IMR-90 (cell line): ENCODE results near the gene UBE3B. TPM values are rescaled to one million over a fixed set of nuclear protein-coding genes. Genes with fewer than 3 reads are reported as not detected.
A peak's percentile ranks its signal among the peaks of the same experiment; 100 is the strongest.

Experiments used
- ATAC-seq: fragments of 200-7000 bp; cut with Tn5 transposase; 2 replicates; pipeline ENCODE4 v1.9.1; 2020; ENCODE audit warnings: low read depth, mild to moderate bottlenecking, moderate library complexity
- BruUV-seq: library from RNA; stranded (reverse); fragments of 400-500 nt; replicated peaks from 2 replicates; lab custom pipeline; 2021; lab: Mats Ljungman, UMichigan
- CTCF ChIA-PET: fragments of 300-600 bp; formaldehyde crosslinking; extraction: SDS; loops from one replicate; lab custom pipeline; 2021; ENCODE audit warnings: antibody characterized with exemption; lab: Yijun Ruan, JAX
- POLR2A ChIA-PET: fragments of 300-600 bp; sonication (Branson Sonifier 250); formaldehyde crosslinking; loops from one replicate; lab custom pipeline; 2022; ENCODE audit warnings: antibody characterized with exemption; ENCODE audit not compliant: unreplicated experiment; lab: Charles Lee
- DNase-seq: peaks from one replicate; pipeline ENCODE4 v3.0.0; 2013
- H2AFZ ChIP-seq: replicated peaks from 2 replicates; pipeline ENCODE3; 2013; ENCODE audit warnings: low read length, mild to moderate bottlenecking; ENCODE audit not compliant: poor library complexity
- H2AK5ac ChIP-seq: 2 replicates; pipeline ENCODE4 v1.6.1; 2013; ENCODE audit warnings: low read depth, low read length, inconsistent platforms
- H2AK9ac ChIP-seq: replicated peaks from 2 replicates; pipeline ENCODE3; 2013; ENCODE audit warnings: mild to moderate bottlenecking, low read depth, low read length, moderate library complexity; ENCODE audit not compliant: poor library complexity
- H2BK120ac ChIP-seq: 2 replicates; pipeline ENCODE4 v1.6.1; 2013; ENCODE audit warnings: low read depth, low read length, inconsistent platforms
- H2BK15ac ChIP-seq: 3 replicates; pipeline ENCODE4 v1.6.1; 2013; ENCODE audit warnings: low read depth, low read length, inconsistent platforms
- H2BK20ac ChIP-seq: 2 replicates; pipeline ENCODE4 v1.6.1; 2013; ENCODE audit warnings: low read depth, mild to moderate bottlenecking, inconsistent platforms, low read length, moderate library complexity
- H2BK5ac ChIP-seq: 2 replicates; pipeline ENCODE4 v1.6.1; 2013; ENCODE audit warnings: mild to moderate bottlenecking, low read depth, low read length, inconsistent platforms; ENCODE audit not compliant: poor library complexity, severe bottlenecking
- H3K14ac ChIP-seq: replicated peaks from 2 replicates; pipeline ENCODE4 v1.6.1; 2013; ENCODE audit warnings: low read depth, low read length, inconsistent platforms
- H3K18ac ChIP-seq: 2 replicates; pipeline ENCODE4 v1.6.1; 2013; ENCODE audit warnings: low read depth, low read length, control low read depth
- H3K23ac ChIP-seq: 2 replicates; pipeline ENCODE4 v1.6.1; 2013; ENCODE audit warnings: low read depth, low read length, inconsistent platforms
- H3K27ac ChIP-seq: 2 replicates; pipeline ENCODE4 v1.5.1; 2013; ENCODE audit warnings: mild to moderate bottlenecking, control low read depth, low read length; ENCODE audit not compliant: insufficient read depth
- H3K27me3 ChIP-seq: 2 replicates; pipeline ENCODE4 v1.6.1; 2013; ENCODE audit warnings: low read length; ENCODE audit not compliant: control insufficient read depth, insufficient read depth
- H3K36me3 ChIP-seq: 2 replicates; pipeline ENCODE4 v1.6.1; 2013; ENCODE audit warnings: low read length, mixed read lengths; ENCODE audit not compliant: control insufficient read depth, insufficient read depth
- H3K4ac ChIP-seq: 2 replicates; pipeline ENCODE4 v1.6.1; 2013; ENCODE audit warnings: low read depth, low read length, inconsistent platforms
- H3K4me1 ChIP-seq: 2 replicates; pipeline ENCODE4 v1.6.1; 2013; ENCODE audit warnings: low read length, mixed read lengths; ENCODE audit not compliant: control insufficient read depth, insufficient read depth
- H3K4me2 ChIP-seq: 2 replicates; pipeline ENCODE4 v1.6.1; 2013; ENCODE audit warnings: low read depth, mild to moderate bottlenecking, control low read depth, low read length, moderate library complexity
- H3K4me3 ChIP-seq: 2 replicates; pipeline ENCODE4 v1.5.1; 2013; ENCODE audit warnings: low read depth, mild to moderate bottlenecking, control low read depth, low read length, moderate library complexity; ENCODE audit not compliant: insufficient read depth
- H3K56ac ChIP-seq: 2 replicates; pipeline ENCODE4 v1.6.1; 2013; ENCODE audit warnings: low read length, inconsistent platforms; ENCODE audit not compliant: insufficient read depth; ENCODE audit errors: extremely low read depth
- H3K79me1 ChIP-seq, 2 experiments: 2 replicates each; pipeline ENCODE4 v1.6.1; 2013; ENCODE audit warnings: low read length in 2 of 2, inconsistent platforms in 1 of 2, low read depth in 1 of 2
- H3K9ac ChIP-seq: 2 replicates; pipeline ENCODE4 v1.6.1; 2013; ENCODE audit warnings: low read depth, low read length, control low read depth
- H3K9me1 ChIP-seq: 2 replicates; pipeline ENCODE4 v1.6.1; 2013; ENCODE audit warnings: low read length, inconsistent platforms; ENCODE audit not compliant: insufficient read depth
- H3K9me3 ChIP-seq: 2 replicates; pipeline ENCODE4 v1.6.1; 2013; ENCODE audit warnings: low read length; ENCODE audit not compliant: control insufficient read depth, insufficient read depth
- H4K20me1 ChIP-seq: 2 replicates; pipeline ENCODE4 v1.6.1; 2013; ENCODE audit warnings: low read length, inconsistent platforms; ENCODE audit not compliant: insufficient read depth
- H4K5ac ChIP-seq: 2 replicates; pipeline ENCODE4 v1.6.1; 2013; ENCODE audit warnings: mild to moderate bottlenecking, low read depth, low read length, control low read depth
- H4K8ac ChIP-seq, 2 experiments: 2 replicates each; pipeline ENCODE4 v1.6.1; 2013; ENCODE audit warnings: low read depth in 2 of 2, low read length in 2 of 2, control low read depth in 1 of 2, inconsistent platforms in 1 of 2
- H4K91ac ChIP-seq: 2 replicates; pipeline ENCODE4 v1.6.1; 2013; ENCODE audit warnings: low read depth, low read length, inconsistent platforms; ENCODE audit not compliant: insufficient read depth
- BHLHE40 ChIP-seq: fragments of 150-350 bp; IDR thresholded peaks from 2 replicates; pipeline ENCODE4 v1.6.1; 2016; ENCODE audit warnings: mild to moderate bottlenecking, low read depth, low read length
- CEBPB ChIP-seq: IDR thresholded peaks from 2 replicates; pipeline ENCODE4 v1.6.1; 2012; ENCODE audit warnings: low read depth, low read length, improper control_type of control experiment
- CHD1 ChIP-seq: IDR thresholded peaks from 2 replicates; pipeline ENCODE4 v1.6.1; 2012; ENCODE audit warnings: low read depth, low read length, improper control_type of control experiment
- FOS ChIP-seq: fragments of 150-350 bp; IDR thresholded peaks from 2 replicates; pipeline ENCODE4 v1.6.1; 2016; ENCODE audit warnings: low read depth, low read length
- MAZ ChIP-seq: IDR thresholded peaks from 2 replicates; pipeline ENCODE4 v1.6.1; 2012; ENCODE audit warnings: low read depth, mild to moderate bottlenecking, low read length, improper control_type of control experiment, moderate library complexity, borderline replicate concordance
- MXI1 ChIP-seq: IDR thresholded peaks from 2 replicates; pipeline ENCODE4 v1.6.1; 2012; ENCODE audit warnings: low read depth, mild to moderate bottlenecking, low read length, moderate library complexity, borderline replicate concordance
- RAD21 ChIP-seq: IDR thresholded peaks from 2 replicates; pipeline ENCODE4 v1.6.1; 2012; ENCODE audit warnings: low read length, improper control_type of control experiment
- RCOR1 ChIP-seq: IDR thresholded peaks from 2 replicates; pipeline ENCODE4 v1.6.1; 2012; ENCODE audit warnings: mild to moderate bottlenecking, low read length, improper control_type of control experiment; ENCODE audit not compliant: insufficient replicate concordance
- RFX5 ChIP-seq: IDR thresholded peaks from 2 replicates; pipeline ENCODE4 v1.8.0; 2012; ENCODE audit warnings: low read depth, mild to moderate bottlenecking, low read length, moderate library complexity
- SMC3 ChIP-seq: fragments of 150-350 bp; IDR thresholded peaks from 2 replicates; pipeline ENCODE4 v1.6.1; 2016; ENCODE audit warnings: low read depth, mild to moderate bottlenecking, antibody characterized with exemption, low read length, moderate library complexity
- WGBS, 2 experiments: methylation state at CpG; one replicate each; pipeline versions ENCODE4 v1.1.5 to v1.1.7; 2013; ENCODE audit warnings: missing lambda C conversion rate in 2 of 2; ENCODE audit not compliant: insufficient read length in 1 of 2; ENCODE audit errors: extremely low coverage in 2 of 2; 5-methylcytosine and 5-hydroxymethylcytosine counted together
- dilution Hi-C: fragments of 300-500 bp; cut with HindIII; formaldehyde crosslinking; loops from one replicate; pipeline ENCODE4 v1.14.3; 2018; ENCODE audit warnings: low sequenced_read_pairs; ENCODE audit not compliant: unreplicated experiment
- in situ Hi-C: fragments of 300-500 bp; cut with MboI; formaldehyde crosslinking; loops from 3 replicates; pipeline ENCODE4 v1.14.3; 2019; ENCODE audit warnings: low sequenced_read_pairs, inconsistent platforms, mixed read lengths
- intact Hi-C: fragments of 100-400 bp; cut with micrococcal nuclease; formaldehyde crosslinking; loops from 2 replicates; pipeline ENCODE4 v1.10.0; 2022
- polyA plus RNA-seq, 3 experiments: library from polyadenylated mRNA; depleted of rRNA; stranded (reverse); fragments of >200 nt; gene quantifications; 2 replicates each; pipeline ENCODE4 v1.2.3, GENCODE V29; 2012; ENCODE audit warnings: low replicate concordance in 1 of 3
- total RNA-seq: library from RNA; depleted of rRNA; stranded (reverse); fragments of >200 nt; gene quantifications from 2 replicates; pipeline ENCODE4 v1.2.3, GENCODE V29; 2012

The UBE3B gene
- total and polyA plus RNA-seq, 2 of the 4 experiments (the other 2 are of a cell fraction): 18.8 to 24.9 TPM

GRCh38 chr12:109449845-109450532 lies 27.4 kb upstream of the UBE3B start:
- dilution Hi-C loops: no loop called here
- 70% methylated on average over 2 of the region's 16 CpGs; no CpG with 5 or more reads in 1 of the 2 experiments for WGBS, 2 experiments
- intact Hi-C loops: no loop called here

More at GRCh38 chr12:109449845-109450532, 27.4 kb upstream of the UBE3B start:
- H3K14ac ChIP-seq: no peak overlapping the region
- no peak overlapping the region for H2BK15ac ChIP-seq
- TF ChIP-seq RAD21: no peak
- no peak for TF ChIP-seq MXI1
- no peak for TF ChIP-seq MAZ
- no peak for TF ChIP-seq RFX5
- no peak for TF ChIP-seq BHLHE40
- no peak for TF ChIP-seq RCOR1
- no peak for TF ChIP-seq SMC3
- no peak for TF ChIP-seq CEBPB
- no peak for TF ChIP-seq CHD1
- no peak for TF ChIP-seq FOS
- ATAC-seq: no peak
- H3K36me3 ChIP-seq: peaks cover 71% of the 10 kb centered on the region
- H3K4me1 ChIP-seq: peaks cover 12% of the 10 kb centered on the region
- no peak overlapping the region; the same call in 1 of the 2 replicates for H3K27ac ChIP-seq
- H3K4ac ChIP-seq: no peak overlapping the region
- no peak overlapping the region for H2BK20ac ChIP-seq
- peaks cover 13% of the 10 kb centered on the region; the same call in 1 of the 2 replicates for H3K9me1 ChIP-seq
- no peak overlapping the region for H4K8ac ChIP-seq
- no peak overlapping the region for H3K4me2 ChIP-seq
- BruUV-seq: TSS peak; percentile 41
- H2AK9ac ChIP-seq: no peak overlapping the region
- H2BK120ac ChIP-seq: no peak overlapping the region
- H4K20me1 ChIP-seq: peaks cover 39% of the 10 kb centered on the region
- H3K79me1 ChIP-seq: peaks cover 38 to 87% of the 10 kb centered on the region in 2 experiments
- H4K5ac ChIP-seq: no peak overlapping the region
- ChIA-PET CTCF (no interaction called here), POLR2A (no interaction called here)
- in situ Hi-C loops: no loop called here
- H3K9me3 ChIP-seq: no peaks in the 10 kb centered on the region
- no peak overlapping the region for H3K23ac ChIP-seq
- H2AFZ ChIP-seq: no peak overlapping the region
- H2AK5ac ChIP-seq: no peak overlapping the region
- H3K4me3 ChIP-seq: no peak overlapping the region
- DNase-seq: no peak
- H3K56ac ChIP-seq: no peak overlapping the region
- H3K18ac ChIP-seq: no peak overlapping the region
- no peak overlapping the region for H2BK5ac ChIP-seq
- H3K27me3 ChIP-seq: no peaks in the 10 kb centered on the region
- no peak overlapping the region for H4K91ac ChIP-seq
- H3K9ac ChIP-seq: no peak overlapping the region
